Glutamatergic neuron (in vitro differentiated cells): ENCODE measurements around the gene MLKL. TPM values are rescaled to one million over a fixed set of nuclear protein-coding genes. Genes with fewer than 3 reads are reported as not detected.

Source experiments
- DNase-seq: peaks from one replicate; pipeline ENCODE4 v3.0.0; 2022
- H3K27ac Mint-ChIP-seq: one replicate; pipeline ENCODE4 v1.8.0; 2020; ENCODE audit warnings: mild to moderate bottlenecking, mixed read lengths, inconsistent platforms; ENCODE audit not compliant: unreplicated experiment
- H3K27me3 Mint-ChIP-seq: one replicate; pipeline ENCODE4 v1.8.0; 2020; ENCODE audit warnings: mild to moderate bottlenecking, moderate library complexity, mixed read lengths, inconsistent platforms; ENCODE audit not compliant: unreplicated experiment
- H3K36me3 Mint-ChIP-seq: one replicate; pipeline ENCODE4 v1.8.0; 2020; ENCODE audit warnings: mild to moderate bottlenecking, mixed read lengths, inconsistent platforms; ENCODE audit not compliant: unreplicated experiment
- H3K4me1 Mint-ChIP-seq: one replicate; pipeline ENCODE4 v1.8.0; 2020; ENCODE audit warnings: mild to moderate bottlenecking, low read depth, mixed read lengths, inconsistent platforms; ENCODE audit not compliant: unreplicated experiment
- H3K4me3 Mint-ChIP-seq: one replicate; pipeline ENCODE4 v1.8.0; 2020; ENCODE audit warnings: mild to moderate bottlenecking, mixed read lengths, inconsistent platforms; ENCODE audit not compliant: unreplicated experiment
- H3K9me3 Mint-ChIP-seq: one replicate; pipeline ENCODE4 v1.8.0; 2020; ENCODE audit warnings: mild to moderate bottlenecking, moderate library complexity, mixed read lengths, inconsistent platforms; ENCODE audit not compliant: unreplicated experiment
- total RNA-seq: library from RNA; stranded (reverse); fragmentation: NEBNext Ultra II Directional; extraction: Animal tissue kit (Norgen Biotek cat#: 25700); gene quantifications from one replicate; pipeline ENCODE4 v1.2.1, GENCODE V29; 2021; ENCODE audit not compliant: unreplicated experiment
- TF ChIP-seq, protein P1 (sequence below): fragments of 200-600 bp; sonication (generic); IDR thresholded peaks from one replicate; pipeline ENCODE4 v1.5.0; 2021; ENCODE audit not compliant: partially characterized antibody, unreplicated experiment

Gene MLKL
- total RNA-seq, 1 donor from 2014 or later: not detected

DNA sequence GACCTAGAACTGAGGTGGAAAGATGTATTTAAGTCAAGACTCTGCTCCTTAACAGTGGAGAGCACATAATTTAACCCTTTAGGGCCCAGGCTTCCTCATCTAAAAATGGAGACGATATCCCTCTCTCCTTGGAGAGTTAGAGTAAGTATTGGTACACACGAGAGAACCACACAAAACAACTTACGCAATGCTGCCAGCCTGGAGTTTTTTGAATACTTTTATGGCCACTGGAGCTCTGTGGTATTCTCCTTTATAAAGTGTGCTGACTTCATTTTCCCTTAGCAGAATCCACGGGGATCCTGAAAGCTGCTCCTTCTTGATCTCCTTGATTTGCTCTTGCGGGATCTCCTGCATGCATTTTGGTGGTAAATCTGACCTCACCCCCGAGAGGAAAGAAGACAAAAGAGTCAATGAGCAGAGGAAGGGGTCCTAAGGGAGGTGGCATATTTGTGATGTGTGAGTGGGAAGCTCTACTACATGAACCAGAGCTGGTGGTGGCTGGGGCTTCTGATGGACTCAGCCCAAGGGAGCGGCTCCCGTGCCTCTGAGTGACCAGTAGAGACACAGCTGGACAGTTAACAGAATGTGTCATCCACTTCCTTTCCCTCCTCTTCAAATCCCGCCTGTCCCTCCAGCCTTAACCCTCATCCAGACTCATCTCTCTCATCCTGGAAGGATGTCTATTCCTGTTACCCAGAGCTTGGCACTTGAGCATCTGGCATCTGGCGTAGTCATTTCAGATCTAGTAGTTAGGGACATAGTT lies 9.4 kb downstream of the MLKL start:
- TF ChIP-seq, protein P1, sequence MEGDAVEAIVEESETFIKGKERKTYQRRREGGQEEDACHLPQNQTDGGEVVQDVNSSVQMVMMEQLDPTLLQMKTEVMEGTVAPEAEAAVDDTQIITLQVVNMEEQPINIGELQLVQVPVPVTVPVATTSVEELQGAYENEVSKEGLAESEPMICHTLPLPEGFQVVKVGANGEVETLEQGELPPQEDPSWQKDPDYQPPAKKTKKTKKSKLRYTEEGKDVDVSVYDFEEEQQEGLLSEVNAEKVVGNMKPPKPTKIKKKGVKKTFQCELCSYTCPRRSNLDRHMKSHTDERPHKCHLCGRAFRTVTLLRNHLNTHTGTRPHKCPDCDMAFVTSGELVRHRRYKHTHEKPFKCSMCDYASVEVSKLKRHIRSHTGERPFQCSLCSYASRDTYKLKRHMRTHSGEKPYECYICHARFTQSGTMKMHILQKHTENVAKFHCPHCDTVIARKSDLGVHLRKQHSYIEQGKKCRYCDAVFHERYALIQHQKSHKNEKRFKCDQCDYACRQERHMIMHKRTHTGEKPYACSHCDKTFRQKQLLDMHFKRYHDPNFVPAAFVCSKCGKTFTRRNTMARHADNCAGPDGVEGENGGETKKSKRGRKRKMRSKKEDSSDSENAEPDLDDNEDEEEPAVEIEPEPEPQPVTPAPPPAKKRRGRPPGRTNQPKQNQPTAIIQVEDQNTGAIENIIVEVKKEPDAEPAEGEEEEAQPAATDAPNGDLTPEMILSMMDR: no peak
- Mint-ChIP-seq H3K36me3 (no peaks in the 10 kb centered on the region), H3K4me3 (no peak overlapping the region), H3K27me3 (no peaks in the 10 kb centered on the region), H3K9me3 (no peaks in the 10 kb centered on the region), H3K4me1 (no peaks in the 10 kb centered on the region), H3K27ac (no peak overlapping the region)
- no peak for DNase-seq

DNA sequence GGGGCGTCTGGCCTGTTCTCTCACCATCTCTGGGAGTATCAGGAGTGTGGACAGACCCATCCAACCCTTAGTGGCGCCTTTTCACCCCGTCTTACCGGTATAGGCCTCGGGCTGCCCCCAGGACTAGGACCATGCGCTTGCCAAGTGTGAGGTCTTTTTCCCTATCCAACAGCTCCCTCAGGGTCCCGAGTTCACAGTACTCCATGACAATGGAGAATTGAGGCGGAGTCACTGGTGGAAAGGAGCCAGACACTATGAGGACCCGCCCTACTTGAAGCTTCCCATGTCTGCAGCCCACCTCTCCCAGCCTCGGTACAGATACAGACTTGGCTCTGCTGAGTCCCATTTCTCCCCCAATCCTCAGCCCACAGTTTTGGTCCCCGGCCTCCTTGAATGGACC lies 18.1 kb downstream of the MLKL start:
- TF ChIP-seq, protein P1: no peak
- Mint-ChIP-seq H3K27ac (no peak overlapping the region), H3K4me3 (no peak overlapping the region), H3K9me3 (no peaks in the 10 kb centered on the region), H3K27me3 (peaks cover 4% of the 10 kb centered on the region), H3K36me3 (no peaks in the 10 kb centered on the region), H3K4me1 (peaks cover 2% of the 10 kb centered on the region)
- no peak for DNase-seq

DNA sequence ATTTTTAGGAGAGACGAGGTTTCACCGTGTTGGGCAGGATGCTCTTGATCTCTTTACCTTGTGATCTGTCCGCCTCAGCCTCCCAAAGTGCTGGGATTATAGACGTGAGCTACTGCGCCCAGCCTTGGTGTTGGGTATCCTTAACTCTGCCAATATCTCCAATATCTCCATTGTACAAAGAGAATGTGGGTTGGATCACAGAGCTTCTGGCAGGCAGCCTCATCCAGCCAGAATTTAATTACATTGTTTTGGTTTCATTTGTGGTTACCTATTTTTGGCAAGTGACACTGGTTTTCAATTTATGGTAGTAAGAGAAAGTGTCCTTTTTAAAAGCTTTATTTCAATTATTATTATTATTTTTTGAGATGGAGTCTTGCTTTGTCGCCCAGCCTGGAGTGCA lies 20.0 kb downstream of the MLKL start:
- Mint-ChIP-seq H3K27ac (no peak overlapping the region), H3K9me3 (no peaks in the 10 kb centered on the region), H3K4me1 (peaks cover 2% of the 10 kb centered on the region), H3K27me3 (peaks cover 4% of the 10 kb centered on the region), H3K36me3 (no peaks in the 10 kb centered on the region), H3K4me3 (no peak overlapping the region)
- DNase-seq: no peak
- TF ChIP-seq, protein P1: no peak

DNA sequence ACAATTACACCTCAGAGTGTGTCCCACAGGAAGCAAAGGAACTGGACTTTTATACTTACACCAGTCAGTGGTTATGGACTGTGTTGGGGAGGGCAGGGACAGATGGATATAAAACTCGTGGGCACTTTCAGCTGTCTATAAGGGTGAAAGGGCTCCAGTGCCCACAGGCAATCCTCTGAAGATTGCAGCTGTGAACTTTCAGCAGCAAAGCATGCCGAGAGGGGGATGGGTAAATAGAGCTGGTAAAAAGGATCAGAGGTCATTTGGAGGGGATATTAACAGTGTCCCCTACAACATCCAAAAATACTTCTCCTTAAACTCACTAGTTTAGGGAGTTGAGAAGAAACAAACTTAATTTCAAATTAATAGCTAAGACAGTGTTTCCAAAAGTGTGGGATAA lies 20.7 kb downstream of the MLKL start:
- H3K4me1 Mint-ChIP-seq: peaks cover 2% of the 10 kb centered on the region
- H3K27ac Mint-ChIP-seq: no peak overlapping the region
- no peaks in the 10 kb centered on the region for H3K9me3 Mint-ChIP-seq
- no peak for DNase-seq
- H3K4me3 Mint-ChIP-seq: no peak overlapping the region
- TF ChIP-seq, protein P1: no peak
- no peaks in the 10 kb centered on the region for H3K36me3 Mint-ChIP-seq
- peaks cover 4% of the 10 kb centered on the region for H3K27me3 Mint-ChIP-seq

- Mint-ChIP-seq H3K9me3 (no peaks in the 10 kb centered on the region), H3K4me3 (no peak overlapping the region)
These were observed 22.8 kb downstream of the MLKL start for GRCh38 chr16:74677868-74678267.

More at GRCh38 chr16:74677868-74678267, 22.8 kb downstream of the MLKL start:
- DNase-seq: no peak
- H3K27ac Mint-ChIP-seq: no peak overlapping the region
- H3K4me1 Mint-ChIP-seq: peaks cover 2% of the 10 kb centered on the region
- no peaks in the 10 kb centered on the region for H3K36me3 Mint-ChIP-seq
- TF ChIP-seq, protein P1: no peak
- H3K27me3 Mint-ChIP-seq: peaks cover 4% of the 10 kb centered on the region
